ENCODE data around the gene UTS2R.
"Not testable (repeated sequence)": the region's sequence is repeated elsewhere in the genome, so short reads cannot be mapped to it uniquely, and the experiment has no call there.

UTS2R gene

DNA sequence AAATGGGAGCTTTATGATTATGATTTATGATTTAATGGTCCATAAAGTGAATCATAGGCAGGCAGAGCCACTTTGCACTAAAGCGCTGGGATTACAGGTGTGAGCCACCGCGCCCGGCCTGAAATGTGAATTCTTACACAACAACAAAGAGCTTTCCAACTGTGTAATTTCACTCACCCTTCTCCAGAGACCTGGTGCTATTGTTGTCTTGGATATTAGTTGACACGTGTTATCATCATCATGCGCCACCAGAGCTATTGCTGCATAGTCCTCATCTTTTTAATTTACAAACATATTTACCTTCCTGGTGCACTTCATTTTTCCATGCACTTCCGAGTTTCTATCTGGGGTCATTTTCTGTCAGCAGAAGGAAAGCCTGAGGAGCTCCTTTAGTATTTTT is 4.8 kb upstream of the UTS2R start:
- TF ChIP-seq, protein P1, sequence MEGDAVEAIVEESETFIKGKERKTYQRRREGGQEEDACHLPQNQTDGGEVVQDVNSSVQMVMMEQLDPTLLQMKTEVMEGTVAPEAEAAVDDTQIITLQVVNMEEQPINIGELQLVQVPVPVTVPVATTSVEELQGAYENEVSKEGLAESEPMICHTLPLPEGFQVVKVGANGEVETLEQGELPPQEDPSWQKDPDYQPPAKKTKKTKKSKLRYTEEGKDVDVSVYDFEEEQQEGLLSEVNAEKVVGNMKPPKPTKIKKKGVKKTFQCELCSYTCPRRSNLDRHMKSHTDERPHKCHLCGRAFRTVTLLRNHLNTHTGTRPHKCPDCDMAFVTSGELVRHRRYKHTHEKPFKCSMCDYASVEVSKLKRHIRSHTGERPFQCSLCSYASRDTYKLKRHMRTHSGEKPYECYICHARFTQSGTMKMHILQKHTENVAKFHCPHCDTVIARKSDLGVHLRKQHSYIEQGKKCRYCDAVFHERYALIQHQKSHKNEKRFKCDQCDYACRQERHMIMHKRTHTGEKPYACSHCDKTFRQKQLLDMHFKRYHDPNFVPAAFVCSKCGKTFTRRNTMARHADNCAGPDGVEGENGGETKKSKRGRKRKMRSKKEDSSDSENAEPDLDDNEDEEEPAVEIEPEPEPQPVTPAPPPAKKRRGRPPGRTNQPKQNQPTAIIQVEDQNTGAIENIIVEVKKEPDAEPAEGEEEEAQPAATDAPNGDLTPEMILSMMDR (IDR thresholded peaks at IDR 0.05; ENCODE audit: low read depth, low read length), result no peak
- H3K4me3 ChIP-seq (ENCODE audit: low read depth, low read length), result no peak overlapping the region
- H3K27me3 ChIP-seq (ENCODE audit: insufficient read depth, low read depth, severe bottlenecking), result no peaks in the 10 kb centered on the region
- H3K36me3 ChIP-seq, result no peaks in the 10 kb centered on the region
- H3K9me3 ChIP-seq (ENCODE audit: severe bottlenecking), result no peaks in the 10 kb centered on the region
- no peak overlapping the region for H3K27ac ChIP-seq
- DNase-seq, result no peak

DNA sequence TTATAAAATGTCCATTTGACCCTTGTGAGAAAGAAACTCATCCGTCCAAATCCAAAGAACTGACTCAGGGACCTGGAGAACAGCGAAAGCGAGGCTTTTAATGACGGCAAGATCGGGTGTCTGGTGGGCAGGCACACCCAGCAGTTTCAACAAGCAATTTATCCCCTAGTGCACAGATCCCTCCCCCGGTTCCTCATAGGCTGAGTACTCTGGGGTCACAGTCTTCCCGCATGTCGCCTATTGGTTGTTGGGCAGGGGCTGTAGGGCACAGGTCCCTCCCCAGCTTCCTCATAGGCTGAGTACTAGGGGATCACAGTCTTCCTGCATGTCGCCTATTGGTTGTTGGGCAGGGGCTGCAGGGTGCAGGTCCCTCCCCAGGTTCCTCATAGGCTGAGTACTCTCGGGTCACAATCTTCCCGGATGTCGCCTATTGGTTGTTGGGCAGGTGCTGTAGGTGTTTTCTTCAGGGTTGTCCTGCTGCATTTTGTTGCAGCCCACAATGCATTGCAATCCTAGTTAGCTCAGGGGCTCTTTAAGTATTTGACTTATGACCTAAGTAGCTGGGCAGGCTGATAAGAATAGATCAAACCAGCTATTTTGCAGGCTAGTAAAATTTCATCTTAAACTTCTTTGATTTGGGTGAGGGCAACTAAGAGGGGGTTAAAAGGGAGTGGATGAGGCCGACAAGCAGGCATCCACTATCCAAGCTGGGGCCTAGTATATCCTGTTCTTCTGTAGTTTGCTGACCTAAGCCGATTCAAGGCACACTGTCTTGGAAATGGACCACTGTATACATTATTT is 3.6 kb upstream of the UTS2R start:
- H3K27ac ChIP-seq, result no peak overlapping the region
- peak; percentile 68 for DNase-seq
- H3K27me3 ChIP-seq (ENCODE audit: insufficient read depth, low read depth, severe bottlenecking), result no peaks in the 10 kb centered on the region
- TF ChIP-seq, protein P1 (IDR thresholded peaks at IDR 0.05; ENCODE audit: low read depth, low read length), result no peak
- no peaks in the 10 kb centered on the region for H3K36me3 ChIP-seq
- no peak overlapping the region for H3K4me3 ChIP-seq (ENCODE audit: low read depth, low read length)
- no peaks in the 10 kb centered on the region for H3K9me3 ChIP-seq (ENCODE audit: severe bottlenecking)

DNA sequence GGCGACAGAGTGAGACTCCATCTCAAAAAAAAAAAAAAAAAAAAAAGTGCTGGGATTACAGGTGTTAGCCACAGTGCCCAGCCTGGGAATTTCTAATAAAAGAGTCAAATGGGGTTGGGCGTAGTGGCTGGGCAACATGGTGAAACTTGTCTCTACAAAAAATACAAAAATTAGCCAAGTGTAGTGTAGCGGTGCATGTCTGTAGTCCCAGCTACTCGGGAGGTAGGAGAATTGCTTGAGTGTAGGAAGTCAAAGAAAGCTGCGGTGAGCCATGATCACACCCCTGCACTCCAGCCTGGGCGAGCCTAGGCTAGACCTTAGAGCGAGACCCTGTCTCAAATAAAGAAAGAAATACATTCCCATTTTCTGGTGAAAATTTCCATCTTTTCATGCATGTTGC is 2.4 kb upstream of the UTS2R start:
- Histone ChIP-seq H3K4me3 (ENCODE audit: low read depth, low read length) (no peak overlapping the region), H3K27ac (no peak overlapping the region), H3K36me3 (no peaks in the 10 kb centered on the region), H3K9me3 (ENCODE audit: severe bottlenecking) (no peaks in the 10 kb centered on the region), H3K27me3 (ENCODE audit: insufficient read depth, low read depth, severe bottlenecking) (no peaks in the 10 kb centered on the region)
- TF ChIP-seq, protein P1 (IDR thresholded peaks at IDR 0.05; ENCODE audit: low read depth, low read length), result no peak
- DNase-seq, result no peak

DNA sequence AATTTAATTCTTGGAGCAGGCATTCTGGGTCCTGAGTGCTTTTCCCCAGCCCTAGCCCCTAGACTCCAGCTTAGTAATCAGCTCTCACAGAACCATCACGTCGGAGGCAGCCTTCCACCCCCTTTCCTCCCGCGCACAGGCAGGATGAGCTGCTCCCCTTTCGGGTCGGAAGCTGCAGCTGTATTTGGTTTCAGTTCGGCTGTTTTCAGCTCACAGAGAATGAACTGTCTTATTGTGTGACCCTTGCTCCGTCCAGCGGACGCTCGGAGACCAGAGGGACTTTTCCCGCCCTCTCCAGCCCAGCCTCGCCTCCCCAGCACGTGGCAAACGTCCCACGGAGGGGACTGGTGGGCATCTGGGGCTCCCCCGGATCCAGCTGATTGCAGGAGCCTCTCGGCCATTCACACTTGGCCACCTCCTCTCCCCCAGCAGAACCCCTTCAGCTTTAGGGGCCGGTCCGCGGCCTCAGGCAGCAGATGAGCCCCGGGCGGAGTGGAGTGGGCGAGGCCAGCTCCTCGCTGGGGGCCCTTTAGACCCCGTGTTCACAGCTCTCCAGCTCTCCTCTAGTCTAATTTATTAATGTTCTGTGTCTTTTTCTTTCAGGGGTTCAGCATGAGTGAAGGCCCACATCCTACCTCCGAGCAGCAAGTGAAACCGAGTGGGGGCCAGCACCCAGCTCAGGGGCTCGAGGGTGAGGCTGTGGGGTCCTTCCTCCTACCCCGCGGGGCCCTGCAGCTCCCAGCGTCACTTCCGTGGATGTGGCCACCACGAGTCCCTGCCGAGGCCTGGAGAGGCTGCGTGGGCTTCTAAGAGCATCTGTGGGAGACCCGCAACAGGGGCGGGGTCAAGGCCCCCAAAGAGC is 863 bp upstream of the UTS2R start:
- Histone ChIP-seq H3K4me3 (ENCODE audit: low read depth, low read length) (peak overlapping the region; percentile 42), H3K36me3 (no peaks in the 10 kb centered on the region), H3K9me3 (ENCODE audit: severe bottlenecking) (no peaks in the 10 kb centered on the region), H3K27ac (peak overlapping the region; percentile 55), H3K27me3 (ENCODE audit: insufficient read depth, low read depth, severe bottlenecking) (no peaks in the 10 kb centered on the region)
- no peak for DNase-seq
- TF ChIP-seq, protein P1 (IDR thresholded peaks at IDR 0.05; ENCODE audit: low read depth, low read length), result no peak

DNA sequence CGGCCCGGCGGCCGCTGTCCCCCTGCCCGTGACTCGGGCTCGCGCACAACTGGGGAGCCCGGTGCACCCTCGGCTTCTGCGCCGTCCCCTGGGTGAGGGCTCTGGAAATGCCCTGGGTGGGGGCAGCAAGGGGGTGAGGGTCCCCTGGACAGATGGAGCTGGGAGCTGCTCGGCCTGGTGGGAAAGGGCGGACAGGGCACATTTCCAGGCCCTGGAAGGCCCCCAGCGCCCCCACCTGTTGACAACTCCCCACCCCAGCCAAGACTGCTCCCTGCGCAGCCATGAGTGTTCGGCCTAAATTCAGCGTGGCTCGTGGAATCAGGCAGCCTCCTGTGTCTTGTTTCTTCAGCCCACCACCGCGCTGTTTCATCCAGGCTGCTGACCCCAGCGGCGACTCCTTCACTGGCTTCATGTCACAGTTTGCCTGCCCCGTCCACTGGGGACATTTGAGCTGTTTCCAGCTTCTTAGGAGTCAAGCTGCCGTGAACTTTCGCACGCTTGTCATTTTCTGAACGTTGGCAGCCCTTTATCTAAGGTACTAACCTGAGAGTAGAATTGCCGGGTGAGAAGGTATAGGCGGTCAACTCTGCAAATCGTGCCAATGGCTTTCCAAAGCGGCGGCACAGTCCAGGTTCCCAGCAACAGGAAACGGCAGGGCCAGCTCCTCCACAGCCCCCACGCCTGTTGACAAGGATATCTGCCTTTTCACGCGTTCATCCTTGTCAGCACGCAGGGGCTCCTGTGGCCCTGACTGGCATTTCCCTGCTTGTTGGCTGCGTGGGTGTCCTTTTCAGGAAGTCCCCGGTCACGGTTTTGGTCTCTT is 895 bp downstream of the UTS2R start:
- TF ChIP-seq, protein P1 (IDR thresholded peaks at IDR 0.05; ENCODE audit: low read depth, low read length), result no peak
- no peaks in the 10 kb centered on the region for H3K9me3 ChIP-seq (ENCODE audit: severe bottlenecking)
- H3K4me3 ChIP-seq (ENCODE audit: low read depth, low read length), result peak overlapping the region; percentile 40
- no peaks in the 10 kb centered on the region for H3K27me3 ChIP-seq (ENCODE audit: insufficient read depth, low read depth, severe bottlenecking)
- no peak for DNase-seq
- no peaks in the 10 kb centered on the region for H3K36me3 ChIP-seq
- H3K27ac ChIP-seq, result peak overlapping the region; percentile 23; the same call in 1 of the 2 replicates

DNA sequence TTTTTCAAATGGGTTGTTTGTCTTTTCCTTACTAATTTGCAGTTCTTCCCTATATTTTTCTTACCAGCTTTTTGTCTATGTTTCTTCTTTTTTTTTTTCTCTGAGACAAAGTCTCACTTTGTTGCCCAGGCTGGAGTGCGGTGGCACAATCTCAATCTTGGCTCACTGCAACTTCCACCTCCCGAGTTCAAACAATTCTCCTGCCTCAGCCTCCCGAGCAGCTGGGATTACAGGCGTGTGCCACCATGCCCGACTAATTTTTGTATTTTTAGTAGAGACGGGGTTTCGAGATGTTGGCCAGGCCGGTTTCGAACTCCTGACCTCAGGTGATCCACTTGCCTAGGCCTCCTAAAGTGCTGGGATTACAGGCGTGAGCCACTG is 1.5 kb downstream of the UTS2R start:
- not testable (repeated sequence) for H3K27ac ChIP-seq; H3K4me3 ChIP-seq (ENCODE audit: low read depth, low read length); DNase-seq; H3K27me3 ChIP-seq (ENCODE audit: insufficient read depth, low read depth, severe bottlenecking); H3K9me3 ChIP-seq (ENCODE audit: severe bottlenecking); H3K36me3 ChIP-seq

Data from WERI-Rb-1 (cell line).